Inflammatory macrophage (primary cell): ENCODE data around the gene ZNF521.

Experiments
- DNase-seq, 2 donors: peaks; one replicate each; pipeline ENCODE4 v3.0.0-alpha.2; 2020 to 2022
- total RNA-seq, 18 experiments: gene quantifications; one replicate each; lab custom pipeline; 2026; ENCODE audit warnings: mixed read lengths in 6 of 18, inconsistent platforms in 2 of 18; lab: John Stamatoyannopoulos, UW

ZNF521 gene
- 0 to 0.99 (median 0.13) reads per million in 18 experiments for total RNA-seq

DNA sequence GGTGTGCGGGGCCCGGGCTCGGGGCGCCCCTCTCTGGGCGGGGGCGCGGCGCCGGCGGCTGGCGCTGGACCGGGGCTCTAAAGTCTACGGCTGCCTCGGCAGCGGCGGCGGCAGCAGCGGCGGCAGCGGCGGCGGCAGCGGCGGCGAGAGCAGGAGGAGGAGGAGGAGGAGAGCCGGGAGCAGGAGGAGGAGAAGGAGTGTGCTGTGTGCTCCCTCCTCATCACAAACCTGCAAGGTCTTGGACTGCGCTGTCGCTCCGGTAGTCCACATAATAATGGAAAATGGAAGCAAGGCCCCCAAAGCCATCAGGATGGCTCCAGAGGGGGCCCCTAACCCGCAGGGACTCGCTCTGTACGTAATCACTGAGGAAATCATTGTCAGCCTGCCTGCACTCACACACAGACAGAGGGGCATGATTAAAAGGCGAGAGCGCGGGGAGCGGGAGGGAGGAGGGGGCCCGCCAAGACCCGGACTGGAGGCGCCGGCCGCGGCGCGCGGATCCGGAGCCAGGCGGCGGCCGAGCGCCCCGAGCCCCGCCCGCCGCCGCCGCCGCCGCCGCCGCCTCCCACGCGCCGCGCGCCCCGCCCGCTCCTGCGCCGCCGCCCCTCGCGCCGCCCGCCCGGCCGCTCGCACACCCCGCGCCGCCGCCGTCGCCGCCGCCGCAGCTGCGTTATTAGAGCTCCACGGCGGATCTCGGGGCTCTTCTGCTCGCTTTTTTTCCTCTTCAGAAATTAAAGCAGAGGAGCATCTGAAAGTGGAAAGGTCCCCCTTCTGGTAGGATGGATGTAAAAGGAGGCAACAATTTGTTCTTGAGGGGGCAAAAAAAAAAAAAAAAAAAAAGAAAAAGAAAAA is at the start of gene ZNF521:
Gene ZNF521 (minus strand): TSS at position 390 of the 852 bp plus-strand sequence. CDS start 1,220 bp downstream, outside the sequence.
- peak; percentile 39 to 54 for DNase-seq

GRCh38 chr18:25399554-25399953 is 47.6 kb upstream of the ZNF521 start:
- no peak for DNase-seq

DNA sequence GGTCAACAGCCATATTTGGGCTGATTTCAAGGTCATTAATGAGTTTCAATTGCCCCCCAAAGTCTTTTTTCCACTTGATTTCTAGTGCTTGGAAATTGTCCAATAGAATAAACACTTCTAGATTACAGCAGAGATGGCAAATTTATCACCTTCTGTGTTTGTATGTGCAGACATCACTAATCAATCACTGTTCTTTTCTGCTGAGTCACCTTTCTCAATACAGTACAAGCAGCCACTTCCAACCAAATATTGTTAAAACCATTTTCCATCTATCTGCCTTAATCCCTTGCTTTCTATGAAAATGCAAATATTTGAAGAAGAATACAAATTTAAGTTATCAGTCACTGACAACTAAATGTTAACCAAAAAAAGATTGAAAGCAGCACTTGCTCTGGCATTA is 40.2 kb upstream of the ZNF521 start:
- DNase-seq: no peak

DNA sequence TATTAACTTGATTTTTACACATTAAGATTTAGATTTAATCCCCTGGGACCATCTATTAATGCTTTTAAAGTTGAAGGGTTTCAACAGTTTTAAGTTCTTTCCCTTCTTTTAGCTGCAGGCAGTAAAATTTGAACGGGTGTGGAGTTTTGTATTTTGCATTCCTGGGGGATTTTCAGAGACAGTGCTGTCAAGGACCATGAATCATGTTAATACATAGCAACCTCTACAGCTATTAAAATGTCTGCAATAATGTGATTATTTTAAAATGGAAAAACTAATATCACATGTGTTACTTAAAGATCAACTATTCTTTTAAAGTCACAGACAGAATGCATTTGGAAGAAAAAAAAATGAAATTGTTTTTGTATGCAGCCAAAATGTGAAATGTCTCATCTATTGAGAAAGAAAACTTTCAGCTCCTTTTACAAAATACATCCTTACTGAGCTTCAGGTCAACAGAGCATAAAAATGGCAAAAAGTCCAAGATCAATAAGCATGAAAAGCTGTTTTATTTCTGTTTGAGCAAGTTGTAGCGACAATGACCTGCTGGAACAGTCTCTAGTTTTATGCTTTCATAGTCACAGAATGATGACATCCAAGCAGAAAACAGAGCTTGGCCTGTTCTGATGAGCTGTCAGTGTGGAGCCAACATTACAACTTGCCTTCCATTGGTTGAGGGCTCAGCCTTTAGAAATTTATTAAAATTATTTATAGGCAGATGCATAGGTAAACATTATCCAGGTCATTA is 21.6 kb upstream of the ZNF521 start:
- no peak for DNase-seq

DNA sequence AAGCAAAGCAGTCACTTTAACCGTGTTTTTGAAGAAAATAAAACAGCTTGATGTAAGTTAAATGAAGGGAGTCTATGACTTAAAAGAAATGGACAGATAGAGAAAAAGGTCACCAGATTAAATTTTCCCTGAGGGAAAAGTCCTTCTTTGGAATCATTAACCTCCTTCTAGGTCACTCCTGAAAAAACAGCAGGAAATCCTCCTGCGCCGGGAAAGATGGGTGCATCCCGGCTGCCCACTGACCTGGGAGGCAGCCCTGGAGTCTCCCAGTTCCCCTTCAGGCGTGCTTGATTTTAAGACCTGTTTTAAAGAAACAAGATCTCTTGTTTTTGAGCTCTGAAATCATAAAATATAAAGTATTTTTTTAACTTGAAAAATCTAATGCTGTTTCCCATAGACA is 18.4 kb upstream of the ZNF521 start:
- no peak for DNase-seq

GRCh38 chr18:25365242-25365641 is 13.3 kb upstream of the ZNF521 start:
- DNase-seq: no peak

- no peak for DNase-seq
Observed at GRCh38 chr18:25364732-25365131, 12.8 kb upstream of the ZNF521 start.

- DNase-seq: peak; percentile 53 to 79
Observed at GRCh38 chr18:25360301-25360899, 8.4 kb upstream of the ZNF521 start.

GRCh38 chr18:25353080-25353479 is 1.1 kb upstream of the ZNF521 start:
- no peak for DNase-seq

- DNase-seq: no peak
Observed at GRCh38 chr18:25352629-25353005, 651 bp upstream of the ZNF521 start.

DNA sequence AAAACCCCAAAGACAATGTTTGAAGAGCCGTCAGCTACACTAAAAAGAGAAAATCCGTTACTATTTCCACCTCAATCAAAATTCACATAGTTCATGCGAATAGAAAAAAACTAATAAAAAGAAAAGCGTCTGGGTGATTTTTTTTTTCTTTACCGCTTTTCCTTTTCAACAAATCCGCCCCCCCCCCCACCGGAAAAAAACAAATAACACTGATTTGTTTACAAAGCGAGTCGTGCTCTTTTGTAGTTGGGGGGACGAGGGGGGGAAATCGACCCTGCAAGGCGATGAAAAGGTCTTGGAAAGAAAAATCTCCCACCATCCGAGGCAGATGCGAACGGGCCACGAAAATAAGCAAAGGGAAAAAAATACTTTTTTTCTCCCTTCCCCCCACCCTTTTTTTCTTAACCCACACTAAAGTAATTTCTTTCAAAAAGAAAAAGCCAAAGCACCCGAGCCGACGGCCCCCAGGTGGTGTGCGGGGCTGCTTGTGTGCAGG is 638 bp downstream of the ZNF521 start:
- DNase-seq: no peak

DNA sequence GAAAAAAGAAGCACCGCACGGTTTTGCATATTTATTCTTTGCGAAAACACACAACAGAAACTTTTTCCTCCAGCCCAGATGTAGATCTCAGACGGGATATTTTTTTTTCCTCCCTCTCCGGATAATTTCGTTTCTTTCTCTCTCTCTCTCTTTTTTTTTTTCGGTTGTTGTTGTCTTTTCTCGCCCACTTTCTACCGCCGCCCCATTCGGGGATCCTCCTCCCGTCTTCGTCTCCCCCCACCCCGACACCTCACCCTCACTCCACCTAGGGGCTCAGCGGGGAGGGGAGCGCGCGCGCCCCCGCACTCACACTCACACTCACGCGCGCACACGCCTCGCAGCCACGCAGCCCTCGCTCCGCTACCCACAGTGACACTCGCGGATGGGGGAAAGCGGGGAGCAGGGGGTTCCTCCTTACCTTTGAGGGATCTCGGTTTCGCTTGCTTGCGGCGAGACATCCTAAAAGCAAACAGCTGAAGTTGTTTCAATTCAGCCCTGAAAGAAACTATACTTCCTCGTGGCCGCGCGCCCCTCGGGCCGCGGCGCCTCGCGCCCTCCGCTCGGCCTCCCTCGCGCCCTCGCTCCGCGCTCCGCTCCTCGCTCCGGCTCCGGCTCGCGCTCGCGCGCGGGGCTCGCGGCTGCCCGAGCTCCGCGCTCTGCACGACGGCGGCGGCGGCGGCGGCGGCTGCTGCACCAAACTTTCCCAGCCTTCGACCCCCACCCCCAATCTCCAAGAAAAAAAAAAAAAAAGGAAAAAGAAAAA is 1.3 kb downstream of the ZNF521 start:
- DNase-seq: peak in 1 of 2 donors; percentile 3

GRCh38 chr18:25349926-25350487 is 2.0 kb downstream of the ZNF521 start:
- no peak for DNase-seq

GRCh38 chr18:25349131-25349925 is 2.6 kb downstream of the ZNF521 start:
- no peak for DNase-seq

DNA sequence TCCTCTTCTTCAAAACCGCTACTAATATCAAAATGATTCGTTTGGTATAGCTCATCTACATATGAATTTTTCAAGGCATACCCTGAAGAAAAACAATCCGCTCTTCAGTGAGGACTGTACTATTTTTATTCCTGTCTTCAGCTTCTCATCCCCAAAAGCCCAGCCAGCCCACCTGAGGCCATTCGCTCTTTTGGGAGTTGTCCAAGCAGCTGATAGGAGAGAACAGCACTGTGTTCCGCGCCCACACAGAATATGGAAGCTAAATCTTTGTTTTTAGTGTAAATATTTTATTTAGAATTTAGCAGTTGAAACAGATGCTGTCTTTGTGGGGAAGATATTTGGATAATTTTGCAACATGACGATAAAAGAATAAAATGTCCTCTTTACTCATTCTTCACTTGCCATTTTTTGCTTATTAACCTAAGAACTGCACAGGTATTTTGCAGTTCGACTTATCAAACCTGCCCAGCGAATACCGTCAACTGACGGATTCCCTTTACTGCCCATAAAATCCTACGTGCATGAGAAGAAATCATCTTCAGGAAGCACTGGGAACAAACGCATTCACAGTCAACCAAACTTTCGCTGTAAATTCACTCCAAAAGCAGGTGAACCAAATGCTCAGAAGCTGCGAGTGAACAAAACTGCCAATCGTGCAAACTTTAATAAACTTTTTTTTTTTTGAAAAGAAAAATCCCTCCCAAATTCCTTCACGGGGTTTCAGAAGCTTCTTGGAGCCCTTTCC is 3.4 kb downstream of the ZNF521 start:
- DNase-seq: no peak

- no peak for DNase-seq
Observed at GRCh38 chr18:25346561-25346960, 5.4 kb downstream of the ZNF521 start.

DNA sequence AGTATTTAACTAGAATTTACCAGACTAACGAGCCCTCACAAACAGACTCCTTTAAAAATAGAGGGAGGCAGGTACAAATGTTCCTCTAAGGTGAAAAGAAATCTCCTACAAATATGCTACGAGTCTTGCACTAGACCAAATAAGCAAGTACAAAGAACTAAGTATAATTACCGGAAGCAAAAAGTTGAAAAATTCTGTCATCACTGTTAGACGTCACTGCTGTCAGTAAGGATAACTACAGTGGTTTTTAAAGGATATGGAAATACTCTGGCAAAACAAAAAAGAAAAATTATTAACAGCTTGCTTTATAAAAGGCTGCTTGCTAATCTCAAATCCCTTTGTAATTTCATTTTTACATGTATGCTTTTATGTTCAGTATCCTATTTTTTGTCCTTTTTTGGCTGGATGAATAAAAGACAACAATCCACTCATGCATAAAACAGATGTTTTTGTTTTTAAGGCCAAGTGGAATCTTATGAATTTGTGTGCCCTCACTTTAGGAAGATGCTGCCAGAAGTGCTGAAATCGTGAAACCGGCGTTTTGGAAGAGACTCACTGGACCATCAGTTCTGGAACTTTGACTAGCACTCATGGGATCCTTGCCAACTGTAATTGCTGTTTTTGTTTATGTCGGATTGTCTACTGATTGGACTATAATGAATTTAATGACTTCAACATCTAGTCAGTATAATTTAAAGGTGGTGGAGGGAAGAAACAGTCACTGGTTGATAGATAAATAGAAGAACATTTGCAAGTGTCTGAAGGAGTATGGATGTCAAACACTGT is 6.7 kb downstream of the ZNF521 start:
- DNase-seq: no peak

GRCh38 chr18:25341831-25342230 is 10.1 kb downstream of the ZNF521 start:
- DNase-seq: no peak

GRCh38 chr18:25340762-25341161 is 11.2 kb downstream of the ZNF521 start:
- no peak for DNase-seq

DNA sequence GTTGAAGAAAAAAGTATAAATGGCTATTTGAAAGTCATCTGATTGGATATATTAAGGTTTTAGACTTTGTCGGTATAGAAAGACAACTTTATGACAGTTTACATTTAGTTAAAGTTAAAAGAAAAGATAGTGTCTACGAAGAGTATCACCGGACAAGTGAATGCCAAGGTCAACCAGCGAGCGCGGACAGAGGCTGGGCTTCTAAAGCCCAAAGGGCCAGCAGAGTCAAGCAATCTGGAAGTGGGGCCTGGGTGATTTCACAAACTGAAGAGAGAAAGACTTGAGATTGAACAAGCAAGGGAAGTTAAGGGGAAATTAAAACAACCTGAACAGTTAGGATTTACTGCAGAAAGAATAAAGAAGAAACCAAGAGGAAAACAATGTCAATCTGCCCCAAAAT is 16.3 kb downstream of the ZNF521 start:
- DNase-seq: no peak
